WTC11 (cell line): ENCODE measurements around the gene CACNG3. TPM values are rescaled to one million over a fixed set of nuclear protein-coding genes. Genes with fewer than 3 reads are reported as not detected.

ENCODE experiments used
- ATAC-seq: fragments of 200-7000 bp; cut with Tn5 transposase; 2 replicates; pipeline ENCODE4 v1.10.0; 2021; ENCODE audit warnings: mild to moderate bottlenecking, moderate library complexity
- CTCF ChIA-PET: fragments of 300-600 bp; sonication (Branson Sonifier 250); formaldehyde crosslinking; loops from one replicate; lab custom pipeline; 2021; ENCODE audit warnings: antibody characterized with exemption; lab: Charles Lee
- POLR2A ChIA-PET: fragments of 350-600 bp; sonication (Branson Sonifier 250); formaldehyde crosslinking; loops from one replicate; lab custom pipeline; 2021; ENCODE audit warnings: antibody characterized with exemption; lab: Charles Lee
- DNase-seq: peaks from one replicate; pipeline ENCODE4 v3.0.0; 2021; ENCODE audit warnings: low spot score
- H3K27ac Mint-ChIP-seq: 2 replicates; pipeline ENCODE4 v1.8.0; 2021; ENCODE audit warnings: mixed read lengths
- H3K27me3 Mint-ChIP-seq: 2 replicates; pipeline ENCODE4 v1.8.0; 2021; ENCODE audit warnings: low read depth, mild to moderate bottlenecking, moderate library complexity, mixed read lengths
- H3K36me3 Mint-ChIP-seq: 2 replicates; pipeline ENCODE4 v1.8.0; 2021; ENCODE audit warnings: mixed read lengths
- H3K4me1 Mint-ChIP-seq: 2 replicates; pipeline ENCODE4 v1.8.0; 2022; ENCODE audit warnings: mixed read lengths
- H3K4me3 Mint-ChIP-seq: 2 replicates; pipeline ENCODE4 v1.8.0; 2021; ENCODE audit warnings: mild to moderate bottlenecking, moderate library complexity, mixed read lengths
- H3K9me3 Mint-ChIP-seq: 2 replicates; pipeline ENCODE4 v1.8.0; 2021; ENCODE audit warnings: mixed read lengths
- ARID4B ChIP-seq: sonication (generic); formaldehyde crosslinking; IDR thresholded peaks from 2 replicates; pipeline ENCODE4 v1.8.0; 2023; ENCODE audit warnings: missing genetic modification reagents, mild to moderate bottlenecking, borderline replicate concordance
- CREB1 ChIP-seq: sonication (generic); formaldehyde crosslinking; IDR thresholded peaks from 2 replicates; pipeline ENCODE4 v1.8.0; 2023; ENCODE audit warnings: mild to moderate bottlenecking, missing genetic modification reagents
- CREM ChIP-seq: sonication (generic); formaldehyde crosslinking; IDR thresholded peaks from 2 replicates; pipeline ENCODE4 v1.8.1; 2022; ENCODE audit warnings: mild to moderate bottlenecking, missing genetic modification reagents, moderate library complexity
- EMX1 ChIP-seq: fragments of 250-450 bp; sonication (Bioruptor Pico); IDR thresholded peaks from 2 replicates; pipeline ENCODE4 v1.8.0; 2021; ENCODE audit warnings: mild to moderate bottlenecking
- ETV6 ChIP-seq: sonication (generic); formaldehyde crosslinking; IDR thresholded peaks from 2 replicates; pipeline ENCODE4 v1.8.1; 2022; ENCODE audit warnings: mild to moderate bottlenecking, missing genetic modification reagents
- FOXJ3 ChIP-seq: sonication (generic); formaldehyde crosslinking; IDR thresholded peaks from 2 replicates; pipeline ENCODE4 v1.9.0; 2021; ENCODE audit warnings: missing genetic modification reagents, mild to moderate bottlenecking, borderline replicate concordance
- NFE2L1 ChIP-seq: sonication (generic); formaldehyde crosslinking; IDR thresholded peaks from 2 replicates; pipeline ENCODE4 v1.8.1; 2023; ENCODE audit warnings: missing genetic modification reagents
- NR2C2 ChIP-seq: sonication (generic); formaldehyde crosslinking; IDR thresholded peaks from 2 replicates; pipeline ENCODE4 v1.8.0; 2022; ENCODE audit warnings: mild to moderate bottlenecking, missing genetic modification reagents
- NR3C1 ChIP-seq: sonication (generic); formaldehyde crosslinking; conservative IDR thresholded peaks from 2 replicates; pipeline ENCODE4 v1.8.1; 2023; ENCODE audit warnings: low read depth, mild to moderate bottlenecking, missing genetic modification reagents
- SMAD3 ChIP-seq: sonication (generic); formaldehyde crosslinking; IDR thresholded peaks from 2 replicates; pipeline ENCODE4 v1.8.0; 2022; ENCODE audit warnings: missing genetic modification reagents, mild to moderate bottlenecking, borderline replicate concordance
- TEAD4 ChIP-seq: sonication (generic); formaldehyde crosslinking; IDR thresholded peaks from 2 replicates; pipeline ENCODE4 v1.8.0; 2022; ENCODE audit warnings: mild to moderate bottlenecking, missing genetic modification reagents
- ZBTB21 ChIP-seq: sonication (generic); formaldehyde crosslinking; IDR thresholded peaks from 2 replicates; pipeline ENCODE4 v1.8.1; 2023; ENCODE audit warnings: mild to moderate bottlenecking, missing genetic modification reagents, borderline replicate concordance
- total RNA-seq: library from RNA; stranded (reverse); gene quantifications from 3 replicates; pipeline ENCODE4 v1.2.3, GENCODE V29; 2021
- TF ChIP-seq, protein P1 (sequence below): fragments of 250-450 bp; sonication (Bioruptor Pico); IDR thresholded peaks from 2 replicates; pipeline ENCODE4 v1.9.0; 2021; ENCODE audit warnings: mild to moderate bottlenecking, borderline replicate concordance
- TF ChIP-seq, protein P2 (sequence below): fragments of 250-450 bp; sonication (Bioruptor Pico); IDR thresholded peaks from 2 replicates; pipeline ENCODE4 v2.1.2; 2022; ENCODE audit warnings: mild to moderate bottlenecking, moderate library complexity
- TF ChIP-seq, protein P3 (sequence below): sonication (generic); formaldehyde crosslinking; IDR thresholded peaks from 2 replicates; pipeline ENCODE4 v1.8.0; 2022; ENCODE audit warnings: mild to moderate bottlenecking, missing genetic modification reagents
- TF ChIP-seq, protein P4 (sequence below): sonication (generic); formaldehyde crosslinking; IDR thresholded peaks from 2 replicates; pipeline ENCODE4 v1.8.1; 2023; ENCODE audit warnings: mild to moderate bottlenecking, missing genetic modification reagents, moderate library complexity
- TF ChIP-seq, protein P5 (sequence below): sonication (generic); formaldehyde crosslinking; IDR thresholded peaks from 2 replicates; pipeline ENCODE4 v1.8.0; 2023; ENCODE audit warnings: mild to moderate bottlenecking, missing genetic modification reagents

The CACNG3 gene
- total RNA-seq, 1 experiment from 2014 or later, result not detected

DNA sequence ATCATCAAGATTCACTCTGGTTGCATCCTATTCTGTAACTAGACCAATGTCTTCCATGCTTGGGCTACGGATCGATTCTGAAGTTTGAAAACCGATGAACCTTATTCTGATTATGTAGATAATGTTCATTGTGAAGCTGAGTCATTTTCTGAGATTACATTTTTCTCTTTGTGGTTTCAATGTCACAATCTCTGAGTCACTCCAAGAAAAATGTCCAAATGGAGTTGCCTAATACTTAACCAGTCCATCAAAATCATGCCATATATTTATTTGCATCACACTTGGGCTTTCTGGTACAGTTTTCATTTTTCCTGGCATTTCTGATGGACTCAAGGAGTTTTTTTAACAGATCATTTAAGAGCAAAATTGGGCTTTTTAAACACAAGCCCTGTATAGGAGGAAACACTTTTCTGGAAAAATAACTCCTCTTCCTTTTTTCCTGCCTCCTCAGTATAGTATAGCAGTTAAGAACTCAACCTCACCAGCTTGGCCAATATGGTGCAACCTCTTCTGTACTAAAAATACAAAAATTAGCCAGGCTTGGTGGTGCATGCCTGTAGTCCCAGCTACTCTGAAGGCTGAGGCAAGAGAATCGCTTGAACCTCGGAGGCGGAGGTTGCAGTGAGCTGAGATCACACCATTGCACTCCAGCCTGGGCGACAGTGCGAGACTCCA lies 17.5 kb downstream of the CACNG3 start:
- ChIA-PET POLR2A (no interaction called here), CTCF (no interaction called here)
- ATAC-seq (no peak), DNase-seq (no peak)
- H3K4me1 Mint-ChIP-seq, result no peaks in the 10 kb centered on the region
- H3K4me3 Mint-ChIP-seq, result no peak overlapping the region
- H3K9me3 Mint-ChIP-seq, result peaks cover 26% of the 10 kb centered on the region
- H3K27me3 Mint-ChIP-seq, result peaks cover 5% of the 10 kb centered on the region
- H3K36me3 Mint-ChIP-seq, result peaks cover 4% of the 10 kb centered on the region
- no peak for TF ChIP-seq NR2C2
- TF ChIP-seq, protein P1, sequence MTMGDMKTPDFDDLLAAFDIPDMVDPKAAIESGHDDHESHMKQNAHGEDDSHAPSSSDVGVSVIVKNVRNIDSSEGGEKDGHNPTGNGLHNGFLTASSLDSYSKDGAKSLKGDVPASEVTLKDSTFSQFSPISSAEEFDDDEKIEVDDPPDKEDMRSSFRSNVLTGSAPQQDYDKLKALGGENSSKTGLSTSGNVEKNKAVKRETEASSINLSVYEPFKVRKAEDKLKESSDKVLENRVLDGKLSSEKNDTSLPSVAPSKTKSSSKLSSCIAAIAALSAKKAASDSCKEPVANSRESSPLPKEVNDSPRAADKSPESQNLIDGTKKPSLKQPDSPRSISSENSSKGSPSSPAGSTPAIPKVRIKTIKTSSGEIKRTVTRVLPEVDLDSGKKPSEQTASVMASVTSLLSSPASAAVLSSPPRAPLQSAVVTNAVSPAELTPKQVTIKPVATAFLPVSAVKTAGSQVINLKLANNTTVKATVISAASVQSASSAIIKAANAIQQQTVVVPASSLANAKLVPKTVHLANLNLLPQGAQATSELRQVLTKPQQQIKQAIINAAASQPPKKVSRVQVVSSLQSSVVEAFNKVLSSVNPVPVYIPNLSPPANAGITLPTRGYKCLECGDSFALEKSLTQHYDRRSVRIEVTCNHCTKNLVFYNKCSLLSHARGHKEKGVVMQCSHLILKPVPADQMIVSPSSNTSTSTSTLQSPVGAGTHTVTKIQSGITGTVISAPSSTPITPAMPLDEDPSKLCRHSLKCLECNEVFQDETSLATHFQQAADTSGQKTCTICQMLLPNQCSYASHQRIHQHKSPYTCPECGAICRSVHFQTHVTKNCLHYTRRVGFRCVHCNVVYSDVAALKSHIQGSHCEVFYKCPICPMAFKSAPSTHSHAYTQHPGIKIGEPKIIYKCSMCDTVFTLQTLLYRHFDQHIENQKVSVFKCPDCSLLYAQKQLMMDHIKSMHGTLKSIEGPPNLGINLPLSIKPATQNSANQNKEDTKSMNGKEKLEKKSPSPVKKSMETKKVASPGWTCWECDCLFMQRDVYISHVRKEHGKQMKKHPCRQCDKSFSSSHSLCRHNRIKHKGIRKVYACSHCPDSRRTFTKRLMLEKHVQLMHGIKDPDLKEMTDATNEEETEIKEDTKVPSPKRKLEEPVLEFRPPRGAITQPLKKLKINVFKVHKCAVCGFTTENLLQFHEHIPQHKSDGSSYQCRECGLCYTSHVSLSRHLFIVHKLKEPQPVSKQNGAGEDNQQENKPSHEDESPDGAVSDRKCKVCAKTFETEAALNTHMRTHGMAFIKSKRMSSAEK (CRISPR knock-in tag), result no peak
- TF ChIP-seq TEAD4 (CRISPR knock-in tag), result no peak
- TF ChIP-seq NFE2L1 (CRISPR knock-in tag), result no peak
- TF ChIP-seq CREB1, result no peak
- no peak for TF ChIP-seq ARID4B (CRISPR knock-in tag)
- TF ChIP-seq, protein P2, sequence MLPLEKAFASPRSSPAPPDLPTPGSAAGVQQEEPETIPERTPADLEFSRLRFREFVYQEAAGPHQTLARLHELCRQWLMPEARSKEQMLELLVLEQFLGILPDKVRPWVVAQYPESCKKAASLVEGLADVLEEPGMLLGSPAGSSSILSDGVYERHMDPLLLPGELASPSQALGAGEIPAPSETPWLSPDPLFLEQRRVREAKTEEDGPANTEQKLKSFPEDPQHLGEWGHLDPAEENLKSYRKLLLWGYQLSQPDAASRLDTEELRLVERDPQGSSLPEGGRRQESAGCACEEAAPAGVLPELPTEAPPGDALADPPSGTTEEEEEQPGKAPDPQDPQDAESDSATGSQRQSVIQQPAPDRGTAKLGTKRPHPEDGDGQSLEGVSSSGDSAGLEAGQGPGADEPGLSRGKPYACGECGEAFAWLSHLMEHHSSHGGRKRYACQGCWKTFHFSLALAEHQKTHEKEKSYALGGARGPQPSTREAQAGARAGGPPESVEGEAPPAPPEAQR, result no peak
- TF ChIP-seq FOXJ3 (CRISPR knock-in tag), result no peak
- no peak for TF ChIP-seq ETV6
- no peak for TF ChIP-seq CREM (CRISPR knock-in tag)
- TF ChIP-seq SMAD3 (CRISPR knock-in tag), result no peak
- TF ChIP-seq NR3C1, result no peak
- no peak for TF ChIP-seq ZBTB21 (CRISPR knock-in tag)
- no peak for TF ChIP-seq EMX1
- TF ChIP-seq, protein P3, sequence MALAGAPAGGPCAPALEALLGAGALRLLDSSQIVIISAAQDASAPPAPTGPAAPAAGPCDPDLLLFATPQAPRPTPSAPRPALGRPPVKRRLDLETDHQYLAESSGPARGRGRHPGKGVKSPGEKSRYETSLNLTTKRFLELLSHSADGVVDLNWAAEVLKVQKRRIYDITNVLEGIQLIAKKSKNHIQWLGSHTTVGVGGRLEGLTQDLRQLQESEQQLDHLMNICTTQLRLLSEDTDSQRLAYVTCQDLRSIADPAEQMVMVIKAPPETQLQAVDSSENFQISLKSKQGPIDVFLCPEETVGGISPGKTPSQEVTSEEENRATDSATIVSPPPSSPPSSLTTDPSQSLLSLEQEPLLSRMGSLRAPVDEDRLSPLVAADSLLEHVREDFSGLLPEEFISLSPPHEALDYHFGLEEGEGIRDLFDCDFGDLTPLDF (CRISPR knock-in tag), result no peak
- TF ChIP-seq, protein P4, sequence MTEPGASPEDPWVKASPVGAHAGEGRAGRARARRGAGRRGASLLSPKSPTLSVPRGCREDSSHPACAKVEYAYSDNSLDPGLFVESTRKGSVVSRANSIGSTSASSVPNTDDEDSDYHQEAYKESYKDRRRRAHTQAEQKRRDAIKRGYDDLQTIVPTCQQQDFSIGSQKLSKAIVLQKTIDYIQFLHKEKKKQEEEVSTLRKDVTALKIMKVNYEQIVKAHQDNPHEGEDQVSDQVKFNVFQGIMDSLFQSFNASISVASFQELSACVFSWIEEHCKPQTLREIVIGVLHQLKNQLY (CRISPR knock-in tag), result no peak
- TF ChIP-seq, protein P5, sequence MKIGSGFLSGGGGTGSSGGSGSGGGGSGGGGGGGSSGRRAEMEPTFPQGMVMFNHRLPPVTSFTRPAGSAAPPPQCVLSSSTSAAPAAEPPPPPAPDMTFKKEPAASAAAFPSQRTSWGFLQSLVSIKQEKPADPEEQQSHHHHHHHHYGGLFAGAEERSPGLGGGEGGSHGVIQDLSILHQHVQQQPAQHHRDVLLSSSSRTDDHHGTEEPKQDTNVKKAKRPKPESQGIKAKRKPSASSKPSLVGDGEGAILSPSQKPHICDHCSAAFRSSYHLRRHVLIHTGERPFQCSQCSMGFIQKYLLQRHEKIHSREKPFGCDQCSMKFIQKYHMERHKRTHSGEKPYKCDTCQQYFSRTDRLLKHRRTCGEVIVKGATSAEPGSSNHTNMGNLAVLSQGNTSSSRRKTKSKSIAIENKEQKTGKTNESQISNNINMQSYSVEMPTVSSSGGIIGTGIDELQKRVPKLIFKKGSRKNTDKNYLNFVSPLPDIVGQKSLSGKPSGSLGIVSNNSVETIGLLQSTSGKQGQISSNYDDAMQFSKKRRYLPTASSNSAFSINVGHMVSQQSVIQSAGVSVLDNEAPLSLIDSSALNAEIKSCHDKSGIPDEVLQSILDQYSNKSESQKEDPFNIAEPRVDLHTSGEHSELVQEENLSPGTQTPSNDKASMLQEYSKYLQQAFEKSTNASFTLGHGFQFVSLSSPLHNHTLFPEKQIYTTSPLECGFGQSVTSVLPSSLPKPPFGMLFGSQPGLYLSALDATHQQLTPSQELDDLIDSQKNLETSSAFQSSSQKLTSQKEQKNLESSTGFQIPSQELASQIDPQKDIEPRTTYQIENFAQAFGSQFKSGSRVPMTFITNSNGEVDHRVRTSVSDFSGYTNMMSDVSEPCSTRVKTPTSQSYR (CRISPR knock-in tag), result no peak
- no peak overlapping the region for H3K27ac Mint-ChIP-seq
